SU-DHL-6 (cell line): ENCODE measurements around the gene PLA2G2E.

Experiments
- EZH2phosphoT487 ChIP-seq: fragments of 200-600 bp; sonication (generic), shearing (Covaris generic); conservative IDR thresholded peaks from 2 replicates; pipeline ENCODE4 v1.6.1; 2018; ENCODE audit warnings: mild to moderate bottlenecking, antibody characterized with exemption, low read length, moderate library complexity, mixed read lengths
- TF ChIP-seq, protein P1 (sequence below): fragments of 200-600 bp; sonication (generic); IDR thresholded peaks from one replicate; pipeline ENCODE4 v1.5.1; 2017; ENCODE audit warnings: antibody characterized with exemption, mild to moderate bottlenecking, low read length, moderate library complexity; ENCODE audit not compliant: insufficient read depth, poor library complexity, severe bottlenecking

DNA sequence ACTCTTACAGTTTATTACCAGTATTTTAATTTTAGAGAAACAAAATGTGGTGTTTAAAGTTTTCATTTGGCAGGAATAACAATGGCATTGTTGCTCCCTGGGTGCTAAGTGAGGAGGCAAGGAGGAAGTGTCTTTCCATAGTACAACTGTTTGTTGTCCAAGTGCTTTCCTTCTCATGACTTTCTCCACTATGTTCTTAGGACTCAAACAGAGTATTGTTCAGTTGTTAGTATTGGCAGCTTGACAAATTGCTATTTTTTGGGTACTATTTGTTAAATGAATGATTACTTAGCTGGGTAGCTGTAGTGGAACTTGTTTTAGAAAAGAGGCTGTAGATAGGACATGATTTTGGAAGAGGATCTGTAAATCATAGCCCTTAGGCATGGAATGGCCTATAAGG, 33.8 kb downstream of the PLA2G2E start:
- TF ChIP-seq, protein P1, sequence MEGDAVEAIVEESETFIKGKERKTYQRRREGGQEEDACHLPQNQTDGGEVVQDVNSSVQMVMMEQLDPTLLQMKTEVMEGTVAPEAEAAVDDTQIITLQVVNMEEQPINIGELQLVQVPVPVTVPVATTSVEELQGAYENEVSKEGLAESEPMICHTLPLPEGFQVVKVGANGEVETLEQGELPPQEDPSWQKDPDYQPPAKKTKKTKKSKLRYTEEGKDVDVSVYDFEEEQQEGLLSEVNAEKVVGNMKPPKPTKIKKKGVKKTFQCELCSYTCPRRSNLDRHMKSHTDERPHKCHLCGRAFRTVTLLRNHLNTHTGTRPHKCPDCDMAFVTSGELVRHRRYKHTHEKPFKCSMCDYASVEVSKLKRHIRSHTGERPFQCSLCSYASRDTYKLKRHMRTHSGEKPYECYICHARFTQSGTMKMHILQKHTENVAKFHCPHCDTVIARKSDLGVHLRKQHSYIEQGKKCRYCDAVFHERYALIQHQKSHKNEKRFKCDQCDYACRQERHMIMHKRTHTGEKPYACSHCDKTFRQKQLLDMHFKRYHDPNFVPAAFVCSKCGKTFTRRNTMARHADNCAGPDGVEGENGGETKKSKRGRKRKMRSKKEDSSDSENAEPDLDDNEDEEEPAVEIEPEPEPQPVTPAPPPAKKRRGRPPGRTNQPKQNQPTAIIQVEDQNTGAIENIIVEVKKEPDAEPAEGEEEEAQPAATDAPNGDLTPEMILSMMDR = no peak
- TF ChIP-seq EZH2phosphoT487 = no peak
